ENCODE results near the gene NR2E1.
A peak's percentile ranks its signal among the peaks of the same experiment; 100 is the strongest.

The NR2E1 gene

DNA sequence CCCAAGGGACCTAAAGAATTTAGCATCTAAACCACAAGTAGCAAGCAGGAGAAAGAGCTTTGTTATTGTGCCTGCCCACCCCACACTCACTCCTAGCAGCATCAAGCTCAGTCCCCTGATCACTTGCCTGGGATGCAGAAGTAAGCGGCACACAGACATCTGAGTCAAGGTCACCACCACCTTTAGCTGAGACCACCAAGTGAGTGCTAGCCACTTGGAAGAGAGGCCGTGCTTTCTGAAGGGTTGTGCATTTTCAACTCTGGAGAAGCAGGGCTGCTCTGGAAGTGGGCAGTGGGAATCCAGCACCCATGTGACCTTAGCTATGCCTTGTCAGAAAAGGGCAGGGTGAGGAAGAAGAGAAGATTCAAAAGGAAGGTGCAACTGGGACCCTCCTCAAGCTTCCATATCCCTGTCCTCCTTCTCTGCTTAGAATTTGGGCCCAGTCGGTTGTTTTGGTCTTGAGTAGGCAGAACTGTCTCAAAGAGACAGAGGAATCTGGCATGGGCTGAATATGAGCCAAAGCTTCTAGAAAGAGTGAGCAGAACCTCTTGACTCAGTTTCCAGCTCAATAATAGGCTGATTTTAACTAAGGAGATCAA is 6.2 kb downstream of the NR2E1 start:
- no peak for DNase-seq

DNA sequence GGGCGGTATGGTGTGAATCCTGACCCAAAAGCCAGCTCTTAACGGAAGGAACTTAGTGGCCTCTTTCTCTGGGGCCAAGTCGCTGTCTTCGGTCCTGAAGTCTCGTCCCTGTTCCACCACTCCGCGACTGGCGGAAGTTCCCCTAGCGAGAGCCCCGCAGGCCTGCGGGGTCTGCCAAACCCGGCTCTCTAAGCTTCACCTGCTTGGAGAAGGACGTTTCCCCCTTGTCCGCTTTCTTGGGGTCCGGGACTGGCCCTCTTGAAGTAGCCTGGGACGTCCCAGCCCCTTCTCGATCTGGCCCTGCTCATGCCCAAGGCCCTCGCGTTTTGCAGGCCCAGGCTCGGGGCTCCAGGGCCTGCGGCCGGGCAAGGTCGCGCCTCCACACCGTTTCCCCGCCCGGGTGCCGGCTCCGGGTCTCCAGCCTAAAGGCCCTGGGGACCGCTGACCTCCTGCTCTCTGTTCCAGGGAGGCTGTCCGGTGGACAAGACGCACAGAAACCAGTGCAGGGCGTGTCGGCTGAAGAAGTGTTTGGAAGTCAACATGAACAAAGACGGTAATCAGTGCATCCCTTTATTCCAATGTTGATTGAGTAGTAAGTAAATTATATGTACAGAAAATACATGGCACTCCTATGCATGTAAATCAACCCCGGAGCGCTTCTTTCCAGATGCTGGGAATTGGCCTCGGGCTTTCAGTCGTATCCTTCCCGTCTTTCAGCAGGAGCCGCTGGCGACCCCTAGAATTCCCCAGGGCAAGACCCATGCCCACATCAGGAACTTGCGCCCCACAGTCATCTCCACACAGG is 8.8 kb downstream of the NR2E1 start:
- peak in 3 of 6 experiments; percentile 1 to 35 (median 17) for DNase-seq

DNA sequence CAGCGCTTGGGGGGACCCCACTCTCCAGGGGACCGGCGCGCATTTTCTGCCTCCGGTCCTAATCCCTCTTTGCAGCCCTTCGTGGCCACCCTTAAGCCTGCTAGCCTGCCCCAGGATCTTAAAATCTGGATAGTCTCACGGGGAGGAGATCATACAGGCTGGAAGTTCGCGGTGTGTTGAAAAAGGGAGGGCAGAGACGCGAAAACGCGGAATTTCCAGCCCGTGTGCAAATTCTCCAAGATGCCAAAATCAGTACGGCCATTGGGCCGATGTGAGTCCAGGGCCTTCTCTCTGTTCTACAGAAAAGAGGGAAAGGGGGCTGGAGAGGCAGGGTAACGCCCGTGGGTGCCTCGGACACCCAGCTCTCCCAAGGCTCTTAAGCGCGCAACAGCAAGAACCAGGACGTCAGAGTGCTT is 9.4 kb downstream of the NR2E1 start:
- DNase-seq, result no peak

DNA sequence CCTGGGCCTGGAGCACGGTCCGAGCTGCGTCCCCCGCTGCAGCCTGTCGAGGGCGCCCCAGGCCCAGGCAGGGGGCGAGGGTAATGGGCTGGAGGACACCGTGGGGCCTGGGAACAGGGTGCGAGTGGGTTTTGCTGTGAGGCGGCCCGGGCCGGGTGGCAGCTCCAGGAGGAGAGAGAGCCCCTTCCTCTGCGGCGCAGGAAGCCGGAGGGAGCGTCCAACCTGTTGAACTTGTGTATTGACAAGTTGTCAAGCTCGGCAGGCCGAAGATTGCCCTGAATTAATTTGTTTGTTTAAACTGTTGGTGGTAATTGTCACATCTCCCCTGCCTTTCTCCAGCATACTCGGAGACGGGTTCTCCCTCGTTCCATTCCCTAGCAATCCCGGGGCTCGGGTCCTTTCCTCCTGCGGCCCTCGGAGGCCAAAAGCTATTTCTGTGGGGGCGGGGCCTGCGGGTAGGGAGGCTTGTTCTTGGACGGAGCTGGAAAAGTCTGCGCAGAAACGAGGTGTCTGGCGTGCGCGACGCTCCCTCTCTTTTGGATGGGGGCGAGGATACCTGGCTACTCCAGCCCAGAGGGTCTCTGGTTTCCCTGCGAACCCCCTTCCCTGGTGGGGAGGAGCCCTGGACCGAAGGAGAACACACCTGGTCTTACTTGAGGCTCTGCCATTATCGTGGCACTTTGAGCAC is 9.9 kb downstream of the NR2E1 start:
- DNase-seq, result no peak

DNA sequence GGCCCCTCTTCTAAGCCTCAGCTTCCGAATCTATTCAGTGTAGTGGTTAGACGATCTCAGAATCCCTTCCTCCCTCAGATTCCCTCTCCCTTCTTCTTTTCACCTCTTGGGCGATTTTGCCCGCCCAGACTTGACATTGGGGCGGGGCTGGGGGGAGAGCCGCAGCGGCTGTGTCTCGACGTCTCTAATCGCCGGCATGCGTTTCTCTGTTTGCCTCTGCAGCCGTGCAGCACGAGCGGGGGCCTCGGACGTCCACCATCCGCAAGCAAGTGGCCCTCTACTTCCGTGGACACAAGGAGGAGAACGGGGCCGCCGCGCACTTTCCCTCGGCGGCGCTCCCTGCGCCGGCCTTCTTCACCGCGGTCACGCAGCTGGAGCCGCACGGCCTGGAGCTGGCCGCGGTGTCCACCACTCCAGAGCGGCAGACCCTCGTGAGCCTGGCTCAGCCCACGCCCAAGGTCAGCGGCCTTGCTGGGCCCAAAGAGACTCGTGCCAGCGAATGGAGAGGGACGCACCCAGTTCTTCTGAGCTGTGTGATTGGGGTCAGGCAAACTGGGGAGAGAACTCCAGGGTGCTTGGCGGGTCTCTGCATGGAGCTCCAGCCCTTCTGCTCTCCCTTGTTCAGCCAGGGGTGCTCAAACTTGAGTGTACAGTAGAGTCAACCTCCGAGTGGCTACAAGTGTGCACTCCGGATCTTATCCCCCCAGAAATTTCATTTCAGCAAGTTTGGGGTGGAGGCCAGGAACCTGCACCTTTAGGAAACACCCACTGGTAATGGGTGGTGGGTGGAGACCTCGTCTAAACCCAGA is 10.7 kb downstream of the NR2E1 start:
- DNase-seq, result no peak

DNA sequence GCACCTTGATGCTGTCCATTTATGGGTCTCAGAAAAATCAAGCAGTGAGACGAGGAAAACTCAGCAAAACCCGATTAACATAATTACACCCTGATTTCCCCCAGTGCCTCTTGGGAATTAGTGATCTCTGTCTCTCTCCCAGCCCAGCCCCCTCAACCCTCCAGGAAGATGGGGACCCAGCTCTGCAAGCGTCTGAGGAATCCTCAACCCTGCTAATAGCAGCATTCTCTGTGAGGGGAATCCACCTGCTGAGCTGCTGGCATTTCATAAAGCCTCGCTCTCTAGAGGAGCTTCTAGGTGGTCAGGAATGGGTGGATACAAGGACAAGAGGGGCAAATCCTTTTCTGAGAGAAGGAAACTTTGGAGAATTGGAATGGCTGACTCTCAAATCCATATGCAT is 13.9 kb downstream of the NR2E1 start:
- DNase-seq, result no peak

DNA sequence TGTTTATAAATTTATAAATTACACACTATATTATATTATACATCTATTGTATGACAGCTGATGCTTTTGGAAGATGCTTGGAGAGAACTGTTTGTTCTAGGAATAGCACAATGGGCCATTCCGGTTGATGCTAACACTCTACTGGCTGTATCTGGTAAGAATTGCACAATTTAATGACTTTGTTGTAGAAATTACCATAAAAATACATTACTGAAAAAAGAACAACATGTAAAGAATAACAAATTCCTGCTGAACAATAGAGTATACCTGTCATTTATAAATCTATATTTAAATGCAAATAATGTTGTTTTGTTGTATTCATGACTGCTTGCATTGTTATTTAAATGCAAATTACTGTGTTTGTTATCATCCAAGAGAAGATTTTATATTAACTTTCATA is 14.4 kb downstream of the NR2E1 start:
- DNase-seq, result no peak

DNA sequence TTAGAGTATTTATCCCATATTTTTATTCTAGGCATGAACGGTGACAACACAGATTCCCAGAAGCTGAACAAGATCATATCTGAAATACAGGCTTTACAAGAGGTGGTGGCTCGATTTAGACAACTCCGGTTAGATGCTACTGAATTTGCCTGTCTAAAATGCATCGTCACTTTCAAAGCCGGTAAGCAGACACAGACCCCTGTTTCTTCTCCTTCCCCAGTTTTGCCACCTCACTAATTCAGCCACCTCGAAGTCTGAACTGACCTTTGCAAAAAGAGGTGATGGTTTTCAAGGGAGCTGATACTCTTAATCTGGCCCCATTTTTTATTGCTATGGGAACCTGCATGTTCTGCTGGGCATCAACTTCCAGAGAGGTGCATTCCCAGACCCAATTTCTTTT is 15.0 kb downstream of the NR2E1 start:
- no peak for DNase-seq

DNA sequence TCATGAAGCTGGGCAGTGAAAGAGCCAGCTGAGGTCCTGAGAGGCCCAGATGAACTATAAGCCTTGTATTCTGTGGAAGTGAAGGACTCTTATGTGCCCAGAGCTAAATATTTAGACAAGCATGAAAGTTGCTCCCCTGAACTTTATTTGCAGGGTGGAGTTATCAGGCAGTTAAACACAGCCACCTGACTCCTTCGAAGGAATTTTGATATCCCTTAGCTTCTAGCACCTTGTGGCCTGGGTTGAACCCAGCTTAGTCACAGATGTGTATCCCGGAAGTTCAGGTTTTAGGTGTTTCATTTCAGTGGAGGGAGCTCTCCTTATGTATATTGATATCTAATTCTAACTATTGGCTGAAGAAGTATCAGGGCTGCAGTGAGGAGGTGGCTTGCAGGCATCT is 20.4 kb downstream of the NR2E1 start:
- DNase-seq, result no peak

DNA sequence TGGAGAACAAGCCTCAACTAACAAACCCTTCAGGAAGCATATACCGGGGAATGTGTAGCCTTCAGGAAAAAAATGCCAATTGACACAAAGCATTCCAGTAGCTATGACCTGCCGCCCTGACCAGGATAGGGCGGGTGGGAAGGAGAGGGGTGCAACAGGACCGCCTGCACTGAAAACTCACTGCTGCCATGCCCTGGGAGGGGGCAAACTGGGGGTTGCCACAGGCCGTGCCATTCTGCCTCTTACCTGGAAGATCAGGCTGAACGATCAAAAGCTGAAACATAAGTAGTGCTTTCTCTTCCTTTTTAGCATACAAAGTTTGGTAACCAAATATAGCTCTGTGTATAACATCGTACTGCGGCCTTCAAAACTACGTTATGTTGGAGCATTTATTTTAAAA is 21.7 kb downstream of the NR2E1 start:
- no peak for DNase-seq

DNA sequence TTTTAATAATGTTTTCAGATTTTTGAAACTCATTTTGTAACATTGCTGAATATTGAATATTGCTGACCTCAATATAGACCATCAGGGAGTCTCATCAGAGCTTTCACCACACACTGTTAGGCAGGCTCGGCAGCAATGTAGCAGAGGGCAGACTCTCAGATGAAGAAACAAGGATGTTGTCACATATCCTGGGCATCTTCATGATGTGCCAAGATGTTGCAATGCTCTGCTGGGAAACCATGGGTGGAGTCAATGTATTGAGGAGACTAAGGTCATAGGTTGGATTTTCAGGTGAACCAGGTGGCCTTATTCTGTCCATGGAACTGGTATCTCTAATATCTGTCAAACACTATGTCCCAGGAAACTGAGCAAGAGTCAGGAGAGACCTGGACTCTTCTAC is 27.3 kb downstream of the NR2E1 start:
- DNase-seq, result no peak

DNA sequence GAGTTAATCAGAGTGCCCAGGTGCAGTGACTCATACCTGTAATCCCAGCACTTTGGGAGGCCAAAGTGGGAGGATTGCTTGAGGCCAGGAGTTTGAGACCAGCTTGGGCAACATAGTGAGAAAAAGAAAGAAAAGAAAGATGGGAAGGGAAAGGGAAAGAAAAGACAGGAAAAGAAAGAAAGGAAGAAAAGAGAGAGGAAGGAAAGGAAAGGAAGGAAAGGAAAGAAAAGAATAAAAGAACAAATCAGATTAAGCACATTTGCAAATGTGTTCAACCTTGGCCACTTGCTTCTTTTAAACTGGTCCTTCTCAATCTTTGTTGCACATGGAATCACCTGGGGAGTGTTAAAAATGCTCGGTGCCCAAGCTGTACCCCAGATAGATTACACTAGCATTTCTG is 28.0 kb downstream of the NR2E1 start:
- no peak for DNase-seq

DNA sequence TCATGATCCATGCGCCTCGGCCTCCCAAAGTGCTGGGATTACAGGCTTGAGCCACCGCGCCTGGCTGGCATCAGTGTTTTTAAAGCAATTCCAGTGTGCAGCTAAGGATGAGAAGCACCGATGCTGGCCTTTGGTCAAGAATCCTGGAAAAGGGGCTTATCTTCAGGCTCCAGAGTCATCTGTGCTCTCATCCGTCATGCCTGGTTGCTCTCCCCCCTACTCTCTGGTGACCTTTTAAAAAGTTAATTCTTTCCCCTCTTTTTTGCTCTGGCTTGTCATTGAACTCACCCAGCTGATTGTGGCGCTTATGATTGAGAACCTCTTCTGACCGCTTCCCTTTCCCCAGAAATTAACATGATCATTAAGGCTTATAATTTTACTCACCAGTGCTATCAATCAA is 28.7 kb downstream of the NR2E1 start:
- DNase-seq, result no peak

DNA sequence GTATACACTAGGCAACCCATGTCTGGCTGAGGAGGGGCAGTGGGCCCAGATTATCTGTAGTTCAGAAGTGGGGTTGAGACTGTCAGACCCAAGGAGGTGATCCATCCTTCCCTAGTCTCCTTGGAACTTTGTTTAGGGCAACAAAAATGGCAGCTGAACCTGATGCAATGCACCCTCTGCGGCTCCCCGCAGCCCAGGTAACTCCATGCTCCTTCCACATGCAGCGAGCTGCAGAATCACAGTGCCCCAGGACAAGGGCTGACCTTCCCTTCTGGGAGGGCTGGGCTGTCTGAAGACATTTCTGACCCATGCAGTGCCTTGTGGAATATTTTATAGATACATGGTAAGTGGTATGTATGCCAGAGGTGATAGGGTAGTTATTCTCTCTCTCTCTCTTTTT is 29.4 kb downstream of the NR2E1 start:
- DNase-seq, result no peak

DNA sequence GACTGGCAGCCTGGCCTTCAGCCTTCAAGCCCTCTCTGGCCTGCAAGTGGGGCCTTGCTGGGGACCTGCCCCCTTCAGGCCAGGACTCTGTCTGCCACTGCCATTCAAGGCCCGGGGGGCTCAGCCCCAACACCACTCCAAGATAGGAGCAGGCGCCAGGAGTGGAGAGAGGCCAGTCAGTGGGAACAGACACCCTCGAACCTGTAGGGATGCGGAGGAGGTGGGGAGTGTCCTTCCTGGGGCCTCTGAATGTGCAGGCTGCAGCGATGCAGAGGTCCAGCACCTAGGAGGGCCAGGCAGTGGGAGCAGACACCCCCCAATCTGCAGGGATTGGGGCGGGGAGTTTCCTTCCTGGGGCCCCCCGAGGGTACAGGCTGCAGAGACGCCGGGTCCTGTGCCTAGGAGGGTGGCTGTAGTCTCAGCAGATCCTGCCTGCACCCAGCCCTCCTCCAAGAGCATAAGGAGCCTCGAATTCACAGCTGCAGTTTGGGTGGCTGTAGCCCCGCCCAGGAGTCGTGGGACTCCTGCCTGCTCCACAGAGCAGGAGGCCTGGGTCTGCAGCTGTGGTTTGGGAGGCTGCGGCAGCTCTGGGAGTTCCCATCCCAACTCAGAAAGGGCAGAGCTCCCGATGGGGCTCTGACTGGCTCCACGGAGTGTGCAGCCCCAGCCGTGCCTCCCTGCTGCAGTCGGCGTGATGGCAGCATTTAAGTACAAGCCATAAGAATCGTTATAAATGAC is 33.1 kb downstream of the NR2E1 start:
- DNase-seq, result no peak

DNA sequence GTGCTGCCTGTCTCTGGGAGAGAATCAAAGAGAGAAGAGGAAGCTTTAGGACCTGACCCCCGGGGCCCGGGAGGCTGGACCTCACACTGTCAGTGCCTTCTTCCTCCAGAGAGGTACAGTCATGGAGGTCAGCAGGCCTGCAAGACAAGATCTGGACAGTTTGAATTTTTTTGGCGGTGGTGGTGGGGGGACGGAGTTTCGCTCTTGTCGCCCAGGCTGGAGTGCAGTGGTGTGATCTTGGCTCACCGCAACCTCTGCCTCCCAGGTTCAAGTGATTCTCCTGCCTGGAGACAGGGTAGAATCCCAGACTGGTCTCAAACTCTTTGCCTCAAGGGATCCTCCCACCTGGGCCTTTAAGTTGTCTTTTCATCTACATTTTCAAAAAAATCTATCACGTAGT is 34.4 kb downstream of the NR2E1 start:
- no peak for DNase-seq

DNA sequence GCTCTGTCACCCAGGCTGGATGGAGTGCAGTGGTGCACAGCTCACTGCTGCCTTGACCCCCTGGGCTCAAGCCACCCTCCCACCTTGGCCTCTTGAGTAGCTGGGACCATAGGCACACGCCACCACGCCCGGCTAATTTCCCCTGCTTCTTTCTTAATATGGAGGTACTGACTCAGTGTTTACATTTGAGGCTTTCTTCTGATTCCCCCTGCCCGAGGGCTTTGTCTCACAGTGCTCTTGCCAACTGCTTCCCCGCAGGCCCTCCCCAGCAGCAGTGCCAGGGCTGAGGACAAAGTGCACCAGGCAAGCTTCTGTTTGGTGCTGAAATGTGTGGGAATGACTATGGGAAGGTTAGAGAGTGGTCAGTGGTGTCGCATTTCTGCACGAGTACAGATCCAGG is 34.8 kb downstream of the NR2E1 start:
- DNase-seq, result no peak

DNA sequence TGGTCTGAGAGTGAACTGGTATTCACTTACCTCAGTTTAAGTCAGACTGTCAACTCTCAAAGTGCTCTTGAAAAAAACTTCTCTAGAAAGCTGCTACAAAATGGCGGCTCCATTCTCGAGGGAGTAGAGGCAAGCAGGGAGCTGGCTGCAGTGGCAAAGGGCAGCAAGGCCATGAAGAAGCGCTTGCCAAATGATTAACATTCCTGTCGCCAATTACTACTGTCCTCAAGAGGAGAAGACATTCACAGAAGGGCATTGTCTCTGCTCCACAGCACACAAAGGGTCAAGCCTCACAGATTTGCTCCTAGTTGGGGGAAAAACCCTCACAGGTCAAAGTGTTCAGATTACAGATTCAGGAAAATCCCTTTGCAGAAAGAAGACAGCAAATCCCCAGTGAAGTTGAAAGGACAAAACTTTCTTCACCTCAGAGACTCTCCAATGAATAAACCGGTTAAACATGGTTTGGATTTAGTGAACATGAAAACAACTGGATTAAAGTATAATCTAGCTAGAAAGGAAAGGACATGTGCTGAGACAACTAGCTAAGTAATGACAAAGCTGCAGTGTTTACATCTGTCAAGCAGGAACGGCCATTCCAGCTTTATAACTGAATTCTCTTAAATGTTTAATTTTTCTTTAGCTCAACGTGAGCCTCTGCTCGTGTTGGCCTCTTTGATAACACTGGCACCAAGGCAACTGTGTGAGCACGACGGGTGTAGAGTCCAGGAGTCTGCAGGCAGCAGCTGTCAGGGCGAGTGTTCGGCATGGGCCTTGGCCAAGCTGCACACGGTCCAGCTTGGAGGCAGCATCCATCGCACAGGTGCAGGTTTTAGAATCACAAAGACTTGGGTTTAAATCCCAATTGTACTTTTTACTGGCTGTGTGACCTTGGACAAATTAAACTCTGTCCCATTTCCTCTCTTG is 37.6 kb downstream of the NR2E1 start:
- DNase-seq, result no peak

DNA sequence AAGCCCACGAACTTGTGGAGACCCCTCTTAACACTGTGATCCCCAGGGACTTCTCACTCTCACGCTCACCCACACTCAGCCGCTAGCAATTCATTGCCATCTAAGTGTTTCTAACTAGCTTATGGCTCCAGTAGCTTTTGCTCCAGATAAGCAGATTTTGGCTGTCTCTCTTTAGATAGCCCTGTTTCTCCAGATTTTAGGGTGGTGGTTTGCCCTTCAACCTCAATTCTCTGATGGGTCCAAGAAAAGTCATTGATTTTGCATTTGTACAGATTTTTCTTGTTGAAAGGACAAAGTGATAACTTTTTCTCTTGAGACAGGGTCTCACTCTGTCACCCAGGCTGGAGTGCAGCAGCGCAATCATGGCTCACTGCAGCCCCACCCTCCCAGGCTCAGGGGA is 41.2 kb downstream of the NR2E1 start:
- DNase-seq, result no peak

DNA sequence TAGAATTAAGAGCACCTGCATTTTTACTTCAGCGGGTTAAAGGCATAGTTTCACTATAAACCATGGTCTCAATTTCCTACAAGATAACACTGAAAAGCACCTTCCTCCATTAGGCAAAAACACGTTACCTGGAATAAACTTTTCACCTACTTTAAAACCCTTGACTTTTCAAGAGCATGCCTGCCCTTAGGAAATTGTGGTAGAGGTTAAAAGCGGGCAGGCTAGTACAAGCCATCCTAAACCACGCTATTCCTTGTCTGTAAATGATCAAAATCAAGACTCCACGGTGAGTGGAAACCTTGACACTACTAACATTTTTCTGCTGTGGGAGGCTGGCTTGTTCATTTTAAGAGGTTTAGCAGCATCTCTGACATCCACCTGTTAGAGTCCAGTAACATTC is 43.9 kb downstream of the NR2E1 start:
- DNase-seq, result no peak

DNA sequence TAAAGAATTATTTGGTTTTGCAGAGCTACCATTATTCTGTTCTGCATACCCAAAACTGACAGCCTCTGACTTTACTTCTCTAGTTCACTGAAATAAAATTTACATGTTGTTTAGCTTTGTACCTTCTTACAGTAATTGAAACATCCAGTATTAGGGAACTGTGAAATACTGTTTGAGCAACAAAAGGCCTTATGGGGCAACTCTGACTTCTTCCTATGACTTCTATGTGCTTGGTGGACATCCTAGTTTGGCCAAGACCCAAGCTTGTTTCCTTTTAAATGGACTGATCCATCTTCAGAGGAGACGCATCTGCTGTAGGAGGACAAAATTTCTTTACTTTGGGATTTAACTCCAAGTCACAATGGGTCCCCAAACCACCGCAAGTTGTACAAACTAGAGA is 44.7 kb downstream of the NR2E1 start:
- no peak for DNase-seq

DNA sequence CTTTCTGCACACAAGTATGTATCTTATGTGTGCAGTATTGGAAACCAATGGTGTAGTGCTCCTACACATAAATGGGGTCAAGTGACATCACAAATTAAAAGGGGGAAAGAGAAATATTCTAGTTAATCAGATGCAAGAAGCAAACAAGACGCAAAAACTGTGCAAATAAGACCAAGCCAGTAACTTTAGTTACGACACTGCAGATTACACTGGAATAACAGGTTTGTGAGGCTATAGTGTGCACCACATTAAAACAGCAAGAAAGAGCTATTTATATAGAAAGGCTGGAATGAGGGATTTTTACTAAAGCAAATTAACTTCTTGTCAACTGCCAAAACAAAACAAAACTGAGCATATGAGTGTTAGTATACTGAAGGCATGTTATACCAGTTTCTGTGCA is 45.8 kb downstream of the NR2E1 start:
- DNase-seq, result no peak

Data from stimulated activated naive CD4-positive, alpha-beta T cell (primary cell).